Skeletal muscle satellite cell (primary cell): ENCODE results near the gene IPPK.

ENCODE experiments used
- H3K27me3 ChIP-seq: 2 replicates; pipeline ENCODE4 v1.7.0; 2013; ENCODE audit warnings: low read length; ENCODE audit not compliant: control insufficient read depth, insufficient read depth
- H3K36me3 ChIP-seq: 2 replicates; pipeline ENCODE4 v1.7.0; 2013; ENCODE audit warnings: mild to moderate bottlenecking, control low read depth, low read length; ENCODE audit not compliant: insufficient read depth
- H3K4me1 ChIP-seq: 2 replicates; pipeline ENCODE4 v1.7.0; 2013; ENCODE audit warnings: low read length; ENCODE audit not compliant: control insufficient read depth, insufficient read depth
- H3K4me2 ChIP-seq: 2 replicates; pipeline ENCODE4 v1.7.0; 2013; ENCODE audit warnings: mild to moderate bottlenecking, low read length
- H3K4me3 ChIP-seq: 2 replicates; pipeline ENCODE4 v1.7.0; 2013; ENCODE audit warnings: low read length
- H3K9ac ChIP-seq: 2 replicates; pipeline ENCODE4 v1.7.0; 2013; ENCODE audit warnings: mild to moderate bottlenecking, low read depth, low read length, moderate library complexity
- H3K9me3 ChIP-seq: replicated peaks from 2 replicates; pipeline ENCODE4 v1.7.0; 2013; ENCODE audit warnings: mild to moderate bottlenecking, control low read depth, low read length

The IPPK gene

GRCh38 chr9:92711844-92712243, 41.9 kb upstream of the IPPK start:
- no peak overlapping the region for H3K4me2 ChIP-seq
- peaks cover 59% of the 10 kb centered on the region for H3K36me3 ChIP-seq
- H3K4me3 ChIP-seq, result no peak overlapping the region
- H3K9ac ChIP-seq, result no peak overlapping the region
- H3K4me1 ChIP-seq, result no peaks in the 10 kb centered on the region
- H3K9me3 ChIP-seq, result no peaks in the 10 kb centered on the region
- H3K27me3 ChIP-seq, result no peaks in the 10 kb centered on the region

DNA sequence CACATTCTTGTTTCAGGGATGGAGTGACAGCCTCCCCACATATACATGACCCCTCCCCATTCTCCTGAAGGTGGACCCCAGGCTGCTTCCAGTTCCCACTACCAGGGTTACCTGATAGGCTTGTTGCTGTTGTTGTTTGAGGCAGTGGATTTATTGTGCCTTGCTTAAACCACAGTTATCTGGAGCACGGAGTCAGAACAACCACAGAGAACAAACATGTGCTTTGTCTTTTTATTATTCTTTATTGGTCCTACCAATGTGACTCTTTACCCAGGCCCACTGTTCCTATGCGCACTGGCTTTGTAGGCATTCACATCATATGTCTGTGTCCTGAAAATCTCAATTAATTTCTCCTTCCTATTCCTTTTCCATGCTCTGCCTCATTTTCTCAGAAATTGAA, 41.2 kb upstream of the IPPK start:
- no peaks in the 10 kb centered on the region for H3K27me3 ChIP-seq
- peaks cover 54% of the 10 kb centered on the region for H3K36me3 ChIP-seq
- H3K4me1 ChIP-seq, result no peaks in the 10 kb centered on the region
- H3K9ac ChIP-seq, result no peak overlapping the region
- H3K9me3 ChIP-seq, result no peaks in the 10 kb centered on the region
- no peak overlapping the region for H3K4me3 ChIP-seq
- no peak overlapping the region for H3K4me2 ChIP-seq

- no peak overlapping the region for H3K4me3 ChIP-seq
- H3K9me3 ChIP-seq, result no peaks in the 10 kb centered on the region
- H3K36me3 ChIP-seq, result peaks cover 47% of the 10 kb centered on the region
- no peaks in the 10 kb centered on the region for H3K27me3 ChIP-seq
- no peaks in the 10 kb centered on the region for H3K4me1 ChIP-seq
- H3K9ac ChIP-seq, result no peak overlapping the region
- no peak overlapping the region for H3K4me2 ChIP-seq
Measured at GRCh38 chr9:92710368-92710767, 40.4 kb upstream of the IPPK start.

GRCh38 chr9:92709954-92710353, 40.0 kb upstream of the IPPK start:
- H3K4me3 ChIP-seq, result no peak overlapping the region
- H3K4me2 ChIP-seq, result no peak overlapping the region
- no peaks in the 10 kb centered on the region for H3K4me1 ChIP-seq
- no peaks in the 10 kb centered on the region for H3K9me3 ChIP-seq
- no peaks in the 10 kb centered on the region for H3K27me3 ChIP-seq
- no peak overlapping the region for H3K9ac ChIP-seq
- H3K36me3 ChIP-seq, result peaks cover 43% of the 10 kb centered on the region

- Histone ChIP-seq H3K4me3 (no peak overlapping the region), H3K4me2 (no peak overlapping the region), H3K36me3 (peaks cover 36% of the 10 kb centered on the region), H3K4me1 (no peaks in the 10 kb centered on the region), H3K9ac (no peak overlapping the region), H3K27me3 (no peaks in the 10 kb centered on the region), H3K9me3 (no peaks in the 10 kb centered on the region)
Measured at GRCh38 chr9:92709240-92709639, 39.3 kb upstream of the IPPK start.

GRCh38 chr9:92707530-92707929, 37.6 kb upstream of the IPPK start:
- no peaks in the 10 kb centered on the region for H3K9me3 ChIP-seq
- H3K4me3 ChIP-seq, result no peak overlapping the region
- H3K4me1 ChIP-seq, result no peaks in the 10 kb centered on the region
- no peaks in the 10 kb centered on the region for H3K27me3 ChIP-seq
- H3K36me3 ChIP-seq, result peaks cover 21% of the 10 kb centered on the region
- no peak overlapping the region for H3K4me2 ChIP-seq
- no peak overlapping the region for H3K9ac ChIP-seq

GRCh38 chr9:92706218-92706940, 36.4 kb upstream of the IPPK start:
- H3K9ac ChIP-seq, result no peak overlapping the region
- H3K9me3 ChIP-seq, result no peaks in the 10 kb centered on the region
- H3K27me3 ChIP-seq, result no peaks in the 10 kb centered on the region
- H3K36me3 ChIP-seq, result peaks cover 11% of the 10 kb centered on the region
- H3K4me2 ChIP-seq, result no peak overlapping the region
- no peaks in the 10 kb centered on the region for H3K4me1 ChIP-seq
- no peak overlapping the region for H3K4me3 ChIP-seq

DNA sequence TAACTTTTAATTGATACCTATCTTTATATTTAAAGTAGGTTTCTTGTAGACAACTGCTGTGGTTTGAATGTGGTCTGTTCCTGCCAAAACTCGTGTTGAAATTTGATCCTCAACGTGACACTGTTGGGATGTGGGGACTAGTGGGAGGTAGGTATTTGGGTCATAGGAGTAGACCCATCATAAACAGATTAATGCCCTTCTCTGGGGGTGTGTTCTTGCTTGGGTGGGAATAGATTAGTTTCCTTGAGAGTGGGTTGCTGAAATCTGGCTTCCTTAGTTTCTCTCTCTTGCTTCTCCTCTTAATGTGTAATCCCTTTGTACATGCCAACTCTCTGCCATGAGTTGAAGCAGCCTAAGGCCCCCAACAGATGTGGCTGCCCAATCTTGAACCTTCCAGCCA, 34.6 kb upstream of the IPPK start:
- H3K9me3 ChIP-seq, result no peaks in the 10 kb centered on the region
- H3K4me2 ChIP-seq, result no peak overlapping the region
- no peak overlapping the region for H3K9ac ChIP-seq
- H3K4me3 ChIP-seq, result no peak overlapping the region
- H3K4me1 ChIP-seq, result no peaks in the 10 kb centered on the region
- H3K27me3 ChIP-seq, result no peaks in the 10 kb centered on the region
- no peaks in the 10 kb centered on the region for H3K36me3 ChIP-seq

GRCh38 chr9:92696619-92697018, 26.7 kb upstream of the IPPK start:
- Histone ChIP-seq H3K4me3 (no peak overlapping the region), H3K9me3 (peaks cover 11% of the 10 kb centered on the region), H3K27me3 (no peaks in the 10 kb centered on the region), H3K36me3 (no peaks in the 10 kb centered on the region), H3K4me1 (no peaks in the 10 kb centered on the region), H3K4me2 (no peak overlapping the region), H3K9ac (no peak overlapping the region)

- Histone ChIP-seq H3K9me3 (peaks cover 6% of the 10 kb centered on the region), H3K4me2 (no peak overlapping the region), H3K36me3 (no peaks in the 10 kb centered on the region), H3K27me3 (no peaks in the 10 kb centered on the region), H3K4me3 (no peak overlapping the region), H3K9ac (no peak overlapping the region), H3K4me1 (no peaks in the 10 kb centered on the region)
Measured at GRCh38 chr9:92686954-92687353, 17.0 kb upstream of the IPPK start.

DNA sequence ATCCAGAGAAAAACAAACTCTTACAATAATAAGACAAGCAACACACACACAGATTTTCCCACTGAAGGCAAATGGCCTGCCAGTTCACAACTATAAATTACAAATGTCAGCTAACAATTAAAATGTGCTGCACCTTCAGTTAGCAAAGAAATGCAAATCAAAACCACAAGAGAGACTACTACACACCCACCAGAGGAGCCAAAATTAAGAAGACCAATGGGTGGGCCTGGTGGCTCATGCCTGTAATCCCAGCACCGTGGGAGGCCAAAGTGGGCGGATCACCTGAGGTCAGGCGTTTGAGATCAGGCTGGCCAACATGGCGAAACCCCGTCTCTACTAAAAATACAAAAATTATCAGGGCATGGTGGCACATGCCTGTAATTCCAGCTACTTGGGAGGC, 15.1 kb upstream of the IPPK start:
- Histone ChIP-seq H3K9ac (no peak overlapping the region), H3K9me3 (no peaks in the 10 kb centered on the region), H3K27me3 (no peaks in the 10 kb centered on the region), H3K4me1 (no peaks in the 10 kb centered on the region), H3K36me3 (no peaks in the 10 kb centered on the region), H3K4me3 (no peak overlapping the region), H3K4me2 (no peak overlapping the region)

- H3K9ac ChIP-seq, result no peak overlapping the region
- no peak overlapping the region for H3K4me3 ChIP-seq
- no peaks in the 10 kb centered on the region for H3K27me3 ChIP-seq
- no peak overlapping the region for H3K4me2 ChIP-seq
- no peaks in the 10 kb centered on the region for H3K9me3 ChIP-seq
- H3K36me3 ChIP-seq, result no peaks in the 10 kb centered on the region
- H3K4me1 ChIP-seq, result no peaks in the 10 kb centered on the region
Measured at GRCh38 chr9:92682269-92682668, 12.3 kb upstream of the IPPK start.
